Breast epithelium (tissue), 4 donors: ENCODE results near the gene LANCL2. TPM values are rescaled to one million over a fixed set of nuclear protein-coding genes. Genes with fewer than 3 reads are reported as not detected.
"Not testable (repeated sequence)": the region's sequence is repeated elsewhere in the genome, so short reads cannot be mapped to it uniquely, and the experiment has no call there.

Experiments
- DNase-seq, 2 donors: peaks; one replicate each; pipeline ENCODE4 v3.0.0-alpha.2; 2019; ENCODE audit warnings: low spot score in 2 of 2
- H3K27ac ChIP-seq, 2 donors: fragments of 200-600 bp; sonication (generic) in 1 of 2; one replicate each; pipeline ENCODE4 v1.5.1; 2016 to 2019; ENCODE audit warnings: mild to moderate bottlenecking in 1 of 2
- H3K27me3 ChIP-seq, 2 donors: fragments of 200-600 bp; sonication (generic) in 1 of 2; one replicate each; pipeline versions ENCODE4 v1.5.1 to v1.6.0; 2017 to 2019; ENCODE audit warnings: control low read depth in 1 of 2, mild to moderate bottlenecking in 1 of 2
- H3K36me3 ChIP-seq: fragments of 200-600 bp; one replicate; pipeline ENCODE4 v1.5.1; 2019
- H3K4me1 ChIP-seq, 2 donors: fragments of 200-600 bp; sonication (generic); one replicate each; pipeline ENCODE4 v1.5.1; 2016 to 2019; ENCODE audit warnings: control low read depth in 1 of 2
- H3K4me3 ChIP-seq, 3 donors: fragments of 200-600 bp; sonication (generic); 1 replicate in 2 of 3; 2 replicates in 1 of 3; pipeline ENCODE4 v1.5.1; 2016 to 2019; ENCODE audit warnings: mild to moderate bottlenecking in 3 of 3, moderate library complexity in 2 of 3
- H3K9me3 ChIP-seq, 2 donors: fragments of 200-600 bp; sonication (generic) in 1 of 2; one replicate each; pipeline ENCODE4 v1.5.1; 2016 to 2019; ENCODE audit warnings: control low read depth in 1 of 2
- CTCF ChIP-seq, 3 donors: fragments of 450-650 bp; IDR thresholded peaks; one replicate each; pipeline ENCODE4 v1.5.1; 2016 to 2017; ENCODE audit warnings: antibody characterized with exemption in 3 of 3, mild to moderate bottlenecking in 3 of 3, moderate library complexity in 3 of 3
- POLR2A ChIP-seq: fragments of 450-650 bp; IDR thresholded peaks from one replicate; pipeline ENCODE4 v1.6.1; 2016; ENCODE audit warnings: antibody characterized with exemption, mild to moderate bottlenecking, moderate library complexity
- POLR2AphosphoS5 ChIP-seq, 3 donors: sonication (generic); formaldehyde crosslinking; IDR thresholded peaks; one replicate each; pipeline ENCODE4 v1.6.1; 2017; ENCODE audit warnings: antibody characterized with exemption in 3 of 3
- intact Hi-C: fragments of 100-400 bp; cut with DNase I; formaldehyde crosslinking; loops from one replicate; pipeline ENCODE4 v1.15.1; 2023; ENCODE audit warnings: low total_unique reads
- total RNA-seq, 3 donors: library from RNA; depleted of rRNA; stranded (reverse); fragments of >200 nt; gene quantifications; one replicate each; pipeline ENCODE4 v1.1.0, GENCODE V29; 2016

LANCL2 gene
- total RNA-seq, 3 donors from 2014 or later: 11.8 to 22.4 (median 20.2) TPM

GRCh38 chr7:55469271-55469681, 104.1 kb downstream of the LANCL2 start:
- Histone ChIP-seq H3K9me3 (no peaks in the 10 kb centered on the region), H3K27ac (no peak overlapping the region), H3K4me1 (no peaks in the 10 kb centered on the region), H3K4me3 (no peak overlapping the region), H3K36me3 (no peaks in the 10 kb centered on the region), H3K27me3 (no peaks in the 10 kb centered on the region)
- intact Hi-C loops: no loop called here
- no peak for DNase-seq
- TF ChIP-seq CTCF (IDR thresholded peaks at IDR 0.05) (no peak), POLR2A (no peak), POLR2AphosphoS5 (IDR thresholded peaks at IDR 0.05) (no peak)

- no peak overlapping the region for H3K27ac ChIP-seq
- H3K9me3 ChIP-seq: no peaks in the 10 kb centered on the region
- H3K4me1 ChIP-seq: no peaks in the 10 kb centered on the region
- no peak for DNase-seq
- no peak overlapping the region for H3K4me3 ChIP-seq
- H3K27me3 ChIP-seq: no peaks in the 10 kb centered on the region
- intact Hi-C loops: no loop called here
- no peaks in the 10 kb centered on the region for H3K36me3 ChIP-seq
- TF ChIP-seq POLR2AphosphoS5 (IDR thresholded peaks at IDR 0.05): no peak
- TF ChIP-seq POLR2A: no peak
- no peak for TF ChIP-seq CTCF (IDR thresholded peaks at IDR 0.05)
These were observed 104.6 kb downstream of the LANCL2 start for GRCh38 chr7:55469721-55470120.

- H3K36me3 ChIP-seq: no peaks in the 10 kb centered on the region
- no peak overlapping the region for H3K4me3 ChIP-seq
- no peaks in the 10 kb centered on the region for H3K9me3 ChIP-seq
- DNase-seq: no peak
- H3K27ac ChIP-seq: no peak overlapping the region
- intact Hi-C loops: no loop called here
- TF ChIP-seq CTCF (IDR thresholded peaks at IDR 0.05) (no peak), POLR2AphosphoS5 (IDR thresholded peaks at IDR 0.05) (no peak), POLR2A (no peak)
- no peaks in the 10 kb centered on the region for H3K4me1 ChIP-seq
- H3K27me3 ChIP-seq: no peaks in the 10 kb centered on the region
These were observed 105.1 kb downstream of the LANCL2 start for GRCh38 chr7:55470261-55470660.

GRCh38 chr7:55471594-55471993, 106.5 kb downstream of the LANCL2 start:
- H3K9me3 ChIP-seq, H3K27ac ChIP-seq, intact Hi-C loops, H3K4me1 ChIP-seq, H3K27me3 ChIP-seq, H3K4me3 ChIP-seq, H3K36me3 ChIP-seq, DNase-seq: not testable (repeated sequence)

GRCh38 chr7:55472406-55472805, 107.3 kb downstream of the LANCL2 start:
- H3K9me3 ChIP-seq, H3K27me3 ChIP-seq, H3K36me3 ChIP-seq, H3K4me1 ChIP-seq, intact Hi-C loops, DNase-seq, H3K4me3 ChIP-seq, H3K27ac ChIP-seq: not testable (repeated sequence)

- DNase-seq: no peak
- TF ChIP-seq POLR2A (no peak), CTCF (IDR thresholded peaks at IDR 0.05) (no peak), POLR2AphosphoS5 (IDR thresholded peaks at IDR 0.05) (no peak)
- Histone ChIP-seq H3K36me3 (no peaks in the 10 kb centered on the region), H3K27ac (no peak overlapping the region), H3K27me3 (no peaks in the 10 kb centered on the region), H3K4me3 (no peak overlapping the region), H3K9me3 (no peaks in the 10 kb centered on the region), H3K4me1 (no peaks in the 10 kb centered on the region)
- intact Hi-C loops: no loop called here
These were observed 108.0 kb downstream of the LANCL2 start for GRCh38 chr7:55472928-55473725.
